Gastrocnemius medialis (tissue), 4 donors: ENCODE data around the gene BICD2.

ENCODE experiments used
- POLR2A ChIP-seq, 2 donors: fragments of 450-650 bp; IDR thresholded peaks; one replicate each; pipeline ENCODE4 v1.6.1; 2017; ENCODE audit warnings: antibody characterized with exemption in 2 of 2, mild to moderate bottlenecking in 2 of 2, moderate library complexity in 2 of 2
- TF ChIP-seq, protein P1 (sequence below), 5 experiments: fragments of 450-650 bp in 3 of 5; fragments of 200-600 bp in 2 of 5; sonication (generic) in 2 of 5; IDR thresholded peaks in 4 of 5; conservative IDR thresholded peaks in 1 of 5; 1 replicate in 4 of 5; 2 replicates in 1 of 5; pipeline ENCODE4 v1.5.1; 2016 to 2019; ENCODE audit warnings: antibody characterized with exemption in 5 of 5, mild to moderate bottlenecking in 3 of 5, moderate library complexity in 3 of 5

DNA sequence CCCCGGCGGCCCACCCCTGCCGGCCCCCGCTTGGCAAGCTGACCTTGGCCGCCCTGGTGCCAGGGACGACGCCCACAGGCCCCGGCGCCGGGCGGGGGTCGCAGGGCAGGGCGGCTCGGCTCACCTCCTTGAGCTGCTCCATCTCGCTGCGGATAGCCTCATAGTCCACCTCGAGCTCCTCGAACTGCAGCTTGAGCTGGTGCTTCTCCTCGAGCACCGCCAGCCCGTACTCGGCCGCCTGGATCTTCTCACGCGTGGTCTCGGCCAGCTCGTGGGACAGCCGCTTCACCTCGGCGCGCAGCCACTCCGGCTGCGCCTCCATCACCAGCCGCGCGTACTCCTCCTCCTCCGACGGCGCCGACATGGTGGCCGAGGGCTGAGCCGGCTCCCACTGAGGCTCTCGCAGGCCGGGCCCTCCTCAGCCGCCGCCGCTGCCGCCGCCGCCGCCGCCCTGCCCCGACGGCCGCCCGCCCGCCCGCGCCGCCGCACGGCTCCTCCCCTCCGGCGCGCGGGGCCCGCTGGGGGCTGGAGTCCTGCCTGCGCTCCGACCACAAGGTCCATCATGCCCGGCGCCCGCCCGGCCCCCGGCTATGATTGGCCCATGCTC lies at the start of gene BICD2:
- TF ChIP-seq, protein P1, sequence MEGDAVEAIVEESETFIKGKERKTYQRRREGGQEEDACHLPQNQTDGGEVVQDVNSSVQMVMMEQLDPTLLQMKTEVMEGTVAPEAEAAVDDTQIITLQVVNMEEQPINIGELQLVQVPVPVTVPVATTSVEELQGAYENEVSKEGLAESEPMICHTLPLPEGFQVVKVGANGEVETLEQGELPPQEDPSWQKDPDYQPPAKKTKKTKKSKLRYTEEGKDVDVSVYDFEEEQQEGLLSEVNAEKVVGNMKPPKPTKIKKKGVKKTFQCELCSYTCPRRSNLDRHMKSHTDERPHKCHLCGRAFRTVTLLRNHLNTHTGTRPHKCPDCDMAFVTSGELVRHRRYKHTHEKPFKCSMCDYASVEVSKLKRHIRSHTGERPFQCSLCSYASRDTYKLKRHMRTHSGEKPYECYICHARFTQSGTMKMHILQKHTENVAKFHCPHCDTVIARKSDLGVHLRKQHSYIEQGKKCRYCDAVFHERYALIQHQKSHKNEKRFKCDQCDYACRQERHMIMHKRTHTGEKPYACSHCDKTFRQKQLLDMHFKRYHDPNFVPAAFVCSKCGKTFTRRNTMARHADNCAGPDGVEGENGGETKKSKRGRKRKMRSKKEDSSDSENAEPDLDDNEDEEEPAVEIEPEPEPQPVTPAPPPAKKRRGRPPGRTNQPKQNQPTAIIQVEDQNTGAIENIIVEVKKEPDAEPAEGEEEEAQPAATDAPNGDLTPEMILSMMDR (IDR thresholded peaks at IDR 0.05 in 4 of 5, conservative IDR thresholded peaks at IDR 0.05 in 1 of 5), result no peak
- no peak for TF ChIP-seq POLR2A (IDR thresholded peaks at IDR 0.05)
